CD1c-positive myeloid dendritic cell (primary cell): ENCODE data around the gene NFIA.

Source experiments
- DNase-seq: peaks from one replicate; pipeline ENCODE4 v3.0.0-alpha.2; 2016; ENCODE audit errors: extremely low spot score

NFIA gene

DNA sequence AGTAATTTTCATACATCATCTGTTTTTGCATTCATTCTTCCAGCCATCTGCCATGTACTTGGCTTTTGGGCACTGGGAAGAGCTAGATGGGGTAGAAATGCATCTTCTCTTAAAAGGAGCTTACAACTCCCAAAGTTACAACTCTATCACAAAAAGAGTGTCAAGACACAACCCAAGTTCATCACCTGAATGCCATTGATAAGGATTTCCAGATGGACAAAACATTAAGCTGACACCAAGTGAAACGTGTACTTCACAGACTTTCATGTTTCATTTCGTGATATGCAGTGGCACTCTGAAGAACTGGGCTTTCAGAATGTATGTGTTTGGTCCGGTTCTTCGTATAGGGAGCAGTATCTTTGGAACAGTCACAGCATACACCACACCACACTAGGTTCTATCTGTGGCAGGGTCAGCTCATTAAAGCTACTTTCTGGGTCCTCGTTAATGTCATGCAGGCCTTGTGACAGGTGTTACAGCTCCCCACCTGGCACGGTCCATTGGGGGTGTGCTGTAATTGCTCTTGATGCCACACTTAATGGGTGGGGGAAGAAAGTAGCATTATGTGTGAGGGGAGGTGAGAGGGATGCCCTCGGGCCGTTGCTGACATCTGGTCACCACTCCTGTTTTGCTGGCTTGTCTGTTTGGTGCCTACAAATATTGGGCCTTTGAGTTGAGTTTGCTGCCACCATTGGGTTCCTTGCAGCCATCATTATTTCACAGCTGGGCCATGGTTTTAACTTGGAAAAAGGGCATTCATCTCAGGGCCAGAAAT, 164.9 kb downstream of the NFIA start:
- DNase-seq: no peak

DNA sequence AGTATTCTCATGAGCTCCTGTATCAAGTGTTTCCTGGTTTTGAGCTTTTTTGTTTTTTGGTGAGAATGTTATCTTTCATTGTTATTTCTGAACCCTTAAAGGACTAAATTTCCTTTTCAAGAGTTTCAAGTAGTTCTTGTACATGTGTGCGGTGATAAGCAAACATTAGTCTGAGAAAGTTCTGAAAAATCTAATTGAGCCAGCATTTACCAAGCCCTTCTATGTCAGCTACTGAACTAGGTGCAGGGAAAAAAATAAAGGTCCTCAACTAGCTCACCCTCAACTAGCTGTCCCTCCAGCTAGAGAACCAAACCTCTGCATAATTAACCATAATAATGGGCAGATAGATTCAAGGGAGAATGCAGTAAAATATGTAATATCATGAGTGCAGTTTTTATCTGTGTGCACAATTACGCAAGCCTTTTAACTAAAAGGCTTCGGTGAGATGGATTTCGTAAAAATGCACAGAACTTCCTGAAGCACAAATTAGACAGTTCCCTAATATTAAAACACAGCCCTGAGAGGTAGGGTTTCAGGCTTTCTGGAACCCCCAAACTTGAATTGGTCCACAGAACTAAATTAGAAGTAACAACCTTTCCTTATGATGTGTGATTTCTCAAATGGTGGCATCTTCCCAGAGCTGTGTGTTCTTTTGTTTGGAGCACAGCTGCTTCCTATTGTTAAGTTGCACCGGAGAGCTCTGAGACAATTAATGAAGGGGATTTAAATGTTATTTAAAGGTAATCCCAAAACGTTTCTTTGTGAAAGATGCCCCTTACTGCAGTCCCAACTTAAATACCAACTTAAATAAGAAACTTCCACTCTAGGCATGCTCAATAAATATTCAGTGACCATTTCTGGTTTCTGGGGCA, 165.8 kb downstream of the NFIA start:
- no peak for DNase-seq

- no peak for DNase-seq
These were observed 168.6 kb downstream of the NFIA start for GRCh38 chr1:61250933-61251332.

GRCh38 chr1:61253059-61253735, 170.8 kb downstream of the NFIA start:
- DNase-seq: peak; percentile 13

- DNase-seq: peak; percentile 17
These were observed 171.7 kb downstream of the NFIA start for GRCh38 chr1:61253912-61254633.

DNA sequence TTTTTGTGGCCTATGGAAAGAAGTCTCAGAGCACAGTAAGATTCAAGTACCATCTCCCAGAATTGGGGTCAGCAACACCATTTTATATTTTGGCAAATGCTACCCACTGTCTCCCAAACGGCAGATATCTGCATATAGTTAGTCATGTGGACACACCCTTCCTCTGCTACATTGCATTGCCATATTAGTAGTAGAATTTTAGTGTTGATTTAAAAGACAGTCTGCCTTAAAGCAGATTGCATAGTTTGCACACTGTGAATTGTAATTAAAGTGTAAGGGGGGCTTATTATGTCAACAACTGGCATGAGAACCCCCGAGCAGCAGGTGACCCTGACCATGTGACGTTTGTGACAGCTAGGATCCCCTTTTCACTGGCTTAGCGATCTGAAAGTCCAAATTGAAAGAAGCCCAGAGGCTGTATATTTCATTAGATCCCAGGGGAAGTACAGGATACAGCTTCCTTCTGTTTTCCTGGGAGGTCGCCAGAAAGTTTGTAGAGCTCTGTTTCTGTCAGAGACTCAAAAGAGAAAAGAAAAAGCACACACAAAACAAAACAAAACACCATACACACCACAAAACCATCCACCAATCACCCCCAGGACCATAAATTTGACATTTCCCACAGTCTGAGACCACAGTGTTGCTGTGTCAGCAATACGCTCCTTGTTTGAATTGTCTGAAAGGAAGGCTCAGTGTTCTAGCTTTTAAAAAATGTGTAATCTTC, 172.4 kb downstream of the NFIA start:
- DNase-seq: peak; percentile 42

DNA sequence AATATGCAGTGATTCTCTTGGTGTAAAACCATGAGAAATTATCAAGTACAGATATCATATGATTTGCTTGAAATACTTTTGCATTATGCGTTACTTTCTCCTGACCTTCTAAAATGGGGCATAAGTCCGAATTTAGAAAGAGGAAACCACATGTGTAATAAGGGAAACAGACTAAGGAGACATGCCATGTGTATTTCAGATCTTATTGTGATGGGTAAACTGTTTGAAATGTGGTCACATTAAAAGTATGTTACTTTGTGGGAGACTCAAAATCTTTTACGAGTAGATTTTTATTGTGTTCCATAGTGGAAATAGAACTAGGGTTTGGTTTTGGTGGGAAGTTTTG, 173.0 kb downstream of the NFIA start:
- peak; percentile 37 for DNase-seq

- DNase-seq: no peak
These were observed 177.2 kb downstream of the NFIA start for GRCh38 chr1:61259379-61260148.

- no peak for DNase-seq
These were observed 177.8 kb downstream of the NFIA start for GRCh38 chr1:61260171-61260570.

- DNase-seq: no peak
These were observed 179.2 kb downstream of the NFIA start for GRCh38 chr1:61261595-61261994.

- DNase-seq: no peak
These were observed 181.8 kb downstream of the NFIA start for GRCh38 chr1:61263905-61264824.

DNA sequence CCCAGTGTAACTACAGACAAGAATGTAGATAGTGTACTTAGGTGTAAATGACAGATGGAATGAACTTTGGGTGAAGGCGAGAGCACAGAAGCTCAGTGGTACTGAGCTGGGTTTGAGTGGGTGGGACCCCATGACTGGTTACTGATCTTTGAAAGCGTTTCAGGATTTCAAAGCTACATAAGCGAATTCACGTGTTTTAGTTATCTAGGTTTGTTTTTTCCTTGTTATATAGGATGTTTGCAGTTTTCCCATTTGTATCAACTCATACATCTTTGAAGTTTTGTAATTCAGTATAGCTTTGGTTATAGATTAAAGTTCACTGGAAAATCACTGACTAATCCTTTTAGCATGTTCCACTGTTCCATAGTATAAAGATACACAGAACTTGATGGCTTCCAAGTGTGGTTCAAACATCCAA, 182.5 kb downstream of the NFIA start:
- no peak for DNase-seq

- DNase-seq: no peak
These were observed 183.3 kb downstream of the NFIA start for GRCh38 chr1:61265665-61266064.

DNA sequence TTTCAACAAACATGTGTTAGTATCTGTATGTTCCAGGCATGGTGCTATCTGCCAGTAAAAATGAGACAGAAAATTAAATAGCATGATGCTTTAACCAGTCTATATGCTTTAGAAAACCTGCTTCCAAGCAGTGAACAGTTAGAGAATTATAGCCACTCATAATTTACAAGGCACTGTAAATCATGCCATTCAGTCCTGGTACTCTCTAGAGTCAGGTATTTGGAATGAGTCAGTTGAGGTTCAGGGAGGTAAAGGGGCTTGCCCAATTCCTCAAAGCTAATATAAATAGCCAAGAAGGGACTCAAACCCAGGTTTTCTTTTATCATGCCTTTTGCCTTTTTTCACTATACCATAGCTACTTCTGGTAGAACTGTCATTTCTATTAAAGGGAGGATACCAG, 184.4 kb downstream of the NFIA start:
- no peak for DNase-seq

DNA sequence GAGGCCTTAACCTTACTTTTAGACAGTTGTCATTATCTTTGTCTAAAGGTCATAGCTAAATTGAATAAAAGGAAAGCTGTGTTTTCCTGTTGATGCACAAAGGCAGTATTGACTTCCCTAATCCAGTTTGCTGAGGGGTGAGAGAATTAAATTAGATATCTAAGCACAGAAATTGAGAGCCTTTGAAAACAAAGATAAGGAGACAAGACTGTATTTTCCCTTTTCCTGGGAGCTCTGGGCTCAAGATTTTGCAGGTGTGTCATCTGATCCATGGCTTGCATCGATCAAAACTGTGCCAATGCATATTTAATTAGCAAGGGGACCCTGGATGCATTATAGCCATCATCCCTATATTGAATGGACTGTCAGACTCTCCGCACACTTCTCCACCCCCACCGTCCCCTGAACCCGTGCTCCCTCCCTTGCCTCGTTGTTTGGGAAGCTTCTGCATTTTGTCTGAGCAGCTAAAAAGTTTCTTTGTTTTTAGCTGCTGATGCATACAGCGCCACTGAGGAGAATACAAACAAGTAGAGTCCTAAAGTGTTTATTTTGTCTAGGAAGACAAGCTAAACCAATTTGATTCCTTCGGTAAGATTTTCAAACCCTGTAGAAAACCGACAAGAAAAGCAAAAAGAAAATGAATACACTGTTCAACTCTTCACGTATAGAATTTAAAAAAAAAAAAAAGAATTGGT, 186.3 kb downstream of the NFIA start:
- no peak for DNase-seq

- no peak for DNase-seq
These were observed 187.2 kb downstream of the NFIA start for GRCh38 chr1:61269602-61270001.

- DNase-seq: no peak
These were observed 187.7 kb downstream of the NFIA start for GRCh38 chr1:61270107-61270506.

- DNase-seq: no peak
These were observed 188.5 kb downstream of the NFIA start for GRCh38 chr1:61270761-61271411.
